HepG2 (cell line): ENCODE results near the gene PASK.

Source experiments
- ATF6 ChIP-seq: sonication (generic); formaldehyde crosslinking; conservative IDR thresholded peaks from 2 replicates; pipeline ENCODE4 v1.4.0; 2020; ENCODE audit warnings: missing genetic modification reagents
- ELF1 ChIP-seq: sonication (generic); formaldehyde crosslinking; IDR thresholded peaks from 2 replicates; pipeline ENCODE4 v1.4.0; 2020; ENCODE audit warnings: missing genetic modification reagents
- ESRRA ChIP-seq: sonication (generic); formaldehyde crosslinking; IDR thresholded peaks from 2 replicates; pipeline ENCODE4 v1.5.1; 2020; ENCODE audit warnings: mild to moderate bottlenecking, low read depth, missing genetic modification reagents
- FOXA1 ChIP-seq, 2 experiments: fragments of 450-650 bp in 1 of 2; sonication (generic) in 1 of 2; formaldehyde crosslinking in 1 of 2; IDR thresholded peaks; 2 replicates each; pipeline versions ENCODE4 v1.4.0 to v1.6.1; 2016 to 2020; ENCODE audit warnings: missing genetic modification reagents in 1 of 2
- POLR2AphosphoS5 ChIP-seq: IDR thresholded peaks from 2 replicates; pipeline ENCODE4 v1.6.1; 2012; ENCODE audit warnings: low read depth, low read length
- SIX4 ChIP-seq: sonication (generic); formaldehyde crosslinking; IDR thresholded peaks from 2 replicates; pipeline ENCODE4 v1.4.0; 2020; ENCODE audit warnings: missing genetic modification reagents
- ZNF124 ChIP-seq: sonication (generic); formaldehyde crosslinking; IDR thresholded peaks from 2 replicates; pipeline ENCODE4 v1.4.0; 2020; ENCODE audit warnings: missing genetic modification reagents
- ZNF230 ChIP-seq: sonication (generic); formaldehyde crosslinking; IDR thresholded peaks from 2 replicates; pipeline ENCODE4 v1.4.0; 2020; ENCODE audit warnings: mild to moderate bottlenecking, missing genetic modification reagents
- ZNF407 ChIP-seq: sonication (generic); formaldehyde crosslinking; IDR thresholded peaks from one replicate; pipeline ENCODE4 v1.5.1; 2020; ENCODE audit warnings: mild to moderate bottlenecking, missing genetic modification reagents; ENCODE audit errors: not compliant biosample characterization

- TF ChIP-seq ZNF124 (CRISPR knock-in tag), result no peak
- no peak for TF ChIP-seq ESRRA (CRISPR knock-in tag)
- no peak for TF ChIP-seq FOXA1 (IDR thresholded peaks at IDR 0.05)
- no peak for TF ChIP-seq FOXA1 (CRISPR knock-in tag; IDR thresholded peaks at IDR 0.05)
- TF ChIP-seq POLR2AphosphoS5, result no peak
- no peak for TF ChIP-seq ELF1 (CRISPR knock-in tag)
- TF ChIP-seq ZNF230 (CRISPR knock-in tag), result no peak
- TF ChIP-seq SIX4 (CRISPR knock-in tag), result no peak
- TF ChIP-seq ZNF407 (CRISPR knock-in tag), result no peak
- no peak for TF ChIP-seq ATF6 (CRISPR knock-in tag)
Observed at GRCh38 chr2:241158546-241158900, 9.3 kb upstream of the PASK start.
